ENCODE data around the gene AQP7.
A peak's percentile ranks its signal among the peaks of the same experiment; 100 is the strongest.
"Not testable (repeated sequence)": the region's sequence is repeated elsewhere in the genome, so short reads cannot be mapped to it uniquely, and the experiment has no call there.

AQP7 gene

DNA sequence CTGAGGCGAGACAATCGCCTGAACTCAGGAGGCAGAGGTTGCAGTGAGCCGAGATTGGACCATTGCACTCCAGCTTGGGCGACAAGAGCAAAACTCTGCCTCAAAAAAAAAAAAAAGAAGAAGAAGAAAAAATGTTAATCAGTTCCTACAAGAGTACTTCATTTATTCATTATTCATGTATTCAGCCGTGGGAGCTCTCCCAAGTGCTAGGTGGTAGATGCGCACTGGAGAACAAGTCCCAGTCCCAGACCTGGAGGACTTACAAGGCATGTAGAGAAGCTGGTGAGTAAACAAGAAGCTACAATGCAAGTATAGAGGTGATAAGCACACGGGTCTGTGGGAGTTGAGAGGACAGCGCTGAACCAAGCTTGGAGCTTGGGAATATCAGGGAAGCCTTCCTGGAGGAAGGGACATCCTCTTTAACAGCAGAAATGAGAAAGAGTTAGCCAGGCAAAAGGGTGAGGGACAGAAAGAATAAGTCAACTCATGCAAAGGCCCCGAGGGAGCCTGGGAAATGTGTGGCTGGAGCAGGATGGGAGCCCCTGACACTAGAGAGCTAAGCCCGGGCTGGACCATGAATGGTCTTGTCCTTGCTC, 17.4 kb upstream of the AQP7 start:
- no peaks in the 10 kb centered on the region for H3K36me3 ChIP-seq (ENCODE audit: insufficient read depth, low read length)
- peaks cover 4% of the 10 kb centered on the region for H3K4me1 ChIP-seq (ENCODE audit: insufficient read depth, low read length)
- H3K9me3 ChIP-seq (ENCODE audit: control insufficient read depth, insufficient read depth, low read length): no peaks in the 10 kb centered on the region
- H3K9ac ChIP-seq (ENCODE audit: low read depth, low read length): no peak overlapping the region

DNA sequence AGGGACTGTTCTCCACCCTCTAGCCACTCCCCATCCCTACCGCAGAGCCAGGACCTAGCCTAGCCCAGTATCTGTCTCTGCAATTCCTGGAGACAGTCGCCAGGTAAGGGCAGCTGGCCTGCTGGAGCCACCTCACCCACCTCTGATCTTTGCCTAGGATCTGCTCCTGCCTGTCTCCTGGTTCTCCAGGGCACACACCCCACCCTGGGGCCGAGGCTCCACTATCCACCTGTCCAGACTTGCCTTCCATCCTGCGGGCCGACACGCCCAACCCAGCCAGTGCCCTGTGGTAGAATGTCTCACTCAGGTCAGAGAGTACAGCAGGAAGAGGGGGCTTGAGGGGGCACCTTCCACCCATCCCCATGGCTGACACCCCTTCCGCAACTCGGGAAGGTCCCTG, 15.7 kb upstream of the AQP7 start:
- peaks cover 4% of the 10 kb centered on the region for H3K4me1 ChIP-seq (ENCODE audit: insufficient read depth, low read length)
- no peak overlapping the region for H3K9ac ChIP-seq (ENCODE audit: low read depth, low read length)
- no peaks in the 10 kb centered on the region for H3K9me3 ChIP-seq (ENCODE audit: control insufficient read depth, insufficient read depth, low read length)
- H3K36me3 ChIP-seq (ENCODE audit: insufficient read depth, low read length): no peaks in the 10 kb centered on the region

DNA sequence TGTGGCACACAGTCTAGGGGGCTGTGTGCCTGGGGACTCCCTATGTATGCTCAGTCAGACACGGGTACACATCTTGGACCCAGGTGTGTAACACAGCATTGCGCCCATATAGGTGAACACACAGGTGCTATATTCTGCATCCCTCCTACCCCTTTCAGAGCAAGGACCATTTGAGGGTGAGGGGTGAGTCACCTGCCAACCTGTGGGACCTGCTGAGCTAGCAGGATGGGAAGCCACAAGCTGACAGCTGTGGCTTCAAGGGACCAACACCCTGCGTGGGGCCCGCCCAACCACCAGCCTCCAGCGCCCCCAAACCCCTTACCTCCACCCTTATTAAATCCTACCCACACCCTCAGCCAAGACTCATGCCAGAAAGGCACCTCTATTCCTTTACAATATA, 14.6 kb upstream of the AQP7 start:
- peaks cover 4% of the 10 kb centered on the region for H3K4me1 ChIP-seq (ENCODE audit: insufficient read depth, low read length)
- H3K36me3 ChIP-seq (ENCODE audit: insufficient read depth, low read length): no peaks in the 10 kb centered on the region
- H3K9ac ChIP-seq (ENCODE audit: low read depth, low read length): no peak overlapping the region
- no peaks in the 10 kb centered on the region for H3K9me3 ChIP-seq (ENCODE audit: control insufficient read depth, insufficient read depth, low read length)

DNA sequence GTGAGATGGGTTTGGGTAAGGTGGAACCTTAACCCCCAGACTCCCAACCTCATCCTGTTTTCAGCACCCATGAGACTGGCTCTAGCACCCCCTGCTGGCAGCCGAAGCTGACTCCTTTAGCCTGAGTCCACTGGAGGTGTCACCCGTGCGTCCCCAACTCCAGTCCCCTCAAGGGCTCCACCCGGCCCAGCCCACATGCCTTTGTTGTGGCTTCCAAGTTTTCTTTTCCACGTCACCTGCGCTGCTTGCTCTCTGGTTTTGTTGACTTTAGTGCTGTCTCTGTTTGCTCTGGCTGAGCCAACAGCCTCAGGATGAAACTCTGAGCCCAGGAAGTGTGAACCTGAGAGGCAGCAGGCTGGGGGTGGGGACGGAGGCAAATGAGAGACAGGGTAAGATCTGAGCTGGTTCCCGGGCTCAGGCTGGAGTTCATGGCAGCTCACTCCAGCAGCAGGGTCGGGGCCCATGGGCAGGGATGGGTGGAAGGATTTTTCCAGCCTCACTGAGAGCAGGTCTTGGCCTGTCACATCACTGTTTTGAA, 13.2 kb upstream of the AQP7 start:
- Histone ChIP-seq H3K9ac (ENCODE audit: low read depth, low read length) (0 out of 2 replicates have a peak overlapping the region, but pooled peaks have one; percentile 28), H3K4me1 (ENCODE audit: insufficient read depth, low read length) (peaks cover 4% of the 10 kb centered on the region), H3K36me3 (ENCODE audit: insufficient read depth, low read length) (no peaks in the 10 kb centered on the region)

DNA sequence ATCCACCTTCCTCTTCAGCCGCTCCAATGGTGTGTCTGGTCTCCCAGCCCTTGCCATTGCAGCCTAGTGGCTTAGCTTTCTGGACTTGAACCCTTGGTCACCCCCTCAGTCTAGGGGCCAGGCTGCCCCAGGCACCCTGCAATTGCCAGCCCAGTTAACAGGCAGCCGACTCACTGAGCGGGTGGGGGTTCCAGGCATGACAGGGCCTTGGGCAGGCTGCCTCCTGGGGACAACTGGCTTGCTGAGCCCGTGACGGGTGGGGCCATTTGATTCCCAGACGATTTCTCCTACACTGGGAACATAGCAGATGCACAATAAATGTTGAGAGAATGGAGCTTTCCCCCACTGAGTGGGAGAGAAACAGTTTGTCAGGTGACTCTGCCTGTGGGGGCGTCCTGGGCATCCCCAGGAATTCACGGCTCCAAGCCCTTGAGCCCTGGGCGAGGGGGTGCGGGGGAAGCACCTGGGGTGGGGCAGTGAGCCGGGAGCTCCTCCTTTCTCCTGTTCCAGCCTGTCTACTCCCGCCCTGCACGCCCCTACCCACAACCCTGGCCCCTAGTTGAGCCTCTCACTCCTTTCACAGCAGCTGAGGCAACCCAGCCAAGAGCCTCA, 12.6 kb upstream of the AQP7 start:
- no peaks in the 10 kb centered on the region for H3K36me3 ChIP-seq (ENCODE audit: insufficient read depth, low read length)
- H3K9ac ChIP-seq (ENCODE audit: low read depth, low read length): no peak overlapping the region
- peaks cover 4% of the 10 kb centered on the region for H3K4me1 ChIP-seq (ENCODE audit: insufficient read depth, low read length)
- H3K9me3 ChIP-seq (ENCODE audit: control insufficient read depth, insufficient read depth, low read length): no peaks in the 10 kb centered on the region

More for the DNA sequence above, 13.2 kb upstream of the AQP7 start:
- H3K9me3 ChIP-seq (ENCODE audit: control insufficient read depth, insufficient read depth, low read length): no peaks in the 10 kb centered on the region

DNA sequence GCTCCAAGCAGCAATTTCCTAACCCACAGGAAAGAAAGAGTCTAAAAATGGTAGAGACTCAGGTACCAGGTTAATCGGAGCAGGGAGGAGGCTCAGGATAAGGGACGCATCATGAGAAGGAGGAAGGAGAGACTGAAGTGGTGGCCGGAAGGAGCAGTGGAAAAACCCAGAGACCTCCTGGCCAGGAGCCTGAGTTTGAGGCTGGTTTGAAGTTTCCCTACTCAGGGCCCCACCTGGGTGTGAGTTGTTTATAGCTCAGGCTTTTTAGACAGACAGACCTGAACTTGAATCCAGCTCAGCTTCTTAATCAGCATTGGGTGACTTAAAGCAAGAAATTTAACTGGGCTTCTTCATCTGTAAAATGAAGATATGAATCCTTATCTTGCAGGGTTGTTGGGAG, 11.9 kb upstream of the AQP7 start:
- no peaks in the 10 kb centered on the region for H3K36me3 ChIP-seq (ENCODE audit: insufficient read depth, low read length)
- H3K4me1 ChIP-seq (ENCODE audit: insufficient read depth, low read length): peaks cover 4% of the 10 kb centered on the region
- no peaks in the 10 kb centered on the region for H3K9me3 ChIP-seq (ENCODE audit: control insufficient read depth, insufficient read depth, low read length)
- H3K9ac ChIP-seq (ENCODE audit: low read depth, low read length): no peak overlapping the region

DNA sequence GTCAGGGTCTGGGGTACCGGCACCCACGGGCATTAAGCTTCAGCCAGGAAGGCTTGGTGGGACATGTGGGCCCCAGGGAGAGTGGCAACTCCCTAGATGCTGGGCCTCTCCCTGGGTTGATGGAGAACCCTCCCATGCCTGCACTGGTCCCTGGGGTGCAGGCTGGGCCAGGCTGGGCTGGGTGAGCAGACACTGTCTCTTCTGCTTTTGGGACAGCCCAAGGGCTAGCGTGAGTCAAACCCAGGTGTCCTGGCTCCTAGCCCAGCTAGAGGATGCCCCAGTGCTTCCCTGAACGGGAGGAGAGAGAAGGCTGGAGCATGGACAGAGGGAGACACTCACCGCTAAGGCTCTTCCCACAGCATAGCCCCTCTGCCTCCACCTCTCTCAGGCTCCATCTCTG, 5.7 kb upstream of the AQP7 start:
- Histone ChIP-seq H3K9ac (ENCODE audit: low read depth, low read length) (no peak overlapping the region), H3K9me3 (ENCODE audit: control insufficient read depth, insufficient read depth, low read length) (no peaks in the 10 kb centered on the region), H3K36me3 (ENCODE audit: insufficient read depth, low read length) (no peaks in the 10 kb centered on the region), H3K4me1 (ENCODE audit: insufficient read depth, low read length) (no peaks in the 10 kb centered on the region)

DNA sequence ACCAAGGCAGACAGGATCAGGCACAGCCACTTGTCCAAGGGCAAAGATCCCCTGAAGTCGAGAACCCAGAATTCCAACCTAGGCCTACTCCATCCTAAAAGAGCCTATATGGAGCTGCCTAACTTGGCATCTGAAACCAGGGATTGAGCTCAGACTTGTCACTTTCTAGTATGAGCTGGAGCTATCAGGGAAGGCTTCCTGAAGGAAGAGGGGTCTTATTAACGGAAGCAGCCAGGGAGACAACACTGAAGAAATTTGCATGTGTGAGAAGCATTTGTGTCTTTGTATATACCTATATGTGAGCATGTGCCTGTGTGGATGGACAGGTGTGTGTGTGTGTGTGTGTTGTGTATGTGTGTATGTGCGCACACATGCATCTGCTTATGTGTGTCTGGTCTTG, 4.7 kb upstream of the AQP7 start:
- H3K9ac ChIP-seq (ENCODE audit: low read depth, low read length): no peak overlapping the region
- no peaks in the 10 kb centered on the region for H3K4me1 ChIP-seq (ENCODE audit: insufficient read depth, low read length)
- H3K36me3 ChIP-seq (ENCODE audit: insufficient read depth, low read length): no peaks in the 10 kb centered on the region
- no peaks in the 10 kb centered on the region for H3K9me3 ChIP-seq (ENCODE audit: control insufficient read depth, insufficient read depth, low read length)

DNA sequence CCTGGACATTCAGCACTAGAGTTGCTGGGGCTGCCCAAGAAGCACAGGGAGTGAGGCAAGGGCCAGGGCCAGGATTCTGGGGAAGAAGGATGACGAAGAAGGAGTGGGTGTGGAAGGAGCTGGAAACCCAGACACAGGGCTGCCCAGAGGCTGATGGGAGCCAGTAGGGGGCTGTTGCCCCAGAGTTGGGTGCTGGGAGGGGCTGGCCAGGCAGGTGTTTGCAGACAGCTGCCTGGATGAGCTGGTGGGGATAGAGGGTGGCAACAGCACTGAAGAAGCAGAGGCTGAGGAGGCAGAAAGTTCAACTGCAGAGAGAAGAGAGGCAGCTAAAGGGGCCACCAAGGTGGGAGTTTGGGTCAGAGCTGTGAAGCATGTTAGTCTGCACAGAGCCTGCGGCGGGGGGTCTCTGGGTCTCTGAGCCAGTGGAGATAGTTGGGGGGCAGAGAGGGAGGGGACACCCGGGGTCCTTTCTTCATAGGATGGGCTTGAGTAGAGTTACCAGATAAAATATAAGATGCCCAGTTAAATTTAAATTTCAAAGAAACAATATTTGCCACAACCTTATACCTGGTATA, 2.5 kb upstream of the AQP7 start:
- H3K36me3 ChIP-seq (ENCODE audit: insufficient read depth, low read length): no peaks in the 10 kb centered on the region
- no peak overlapping the region for H3K9ac ChIP-seq (ENCODE audit: low read depth, low read length)
- no peaks in the 10 kb centered on the region for H3K4me1 ChIP-seq (ENCODE audit: insufficient read depth, low read length)
- no peaks in the 10 kb centered on the region for H3K9me3 ChIP-seq (ENCODE audit: control insufficient read depth, insufficient read depth, low read length)

DNA sequence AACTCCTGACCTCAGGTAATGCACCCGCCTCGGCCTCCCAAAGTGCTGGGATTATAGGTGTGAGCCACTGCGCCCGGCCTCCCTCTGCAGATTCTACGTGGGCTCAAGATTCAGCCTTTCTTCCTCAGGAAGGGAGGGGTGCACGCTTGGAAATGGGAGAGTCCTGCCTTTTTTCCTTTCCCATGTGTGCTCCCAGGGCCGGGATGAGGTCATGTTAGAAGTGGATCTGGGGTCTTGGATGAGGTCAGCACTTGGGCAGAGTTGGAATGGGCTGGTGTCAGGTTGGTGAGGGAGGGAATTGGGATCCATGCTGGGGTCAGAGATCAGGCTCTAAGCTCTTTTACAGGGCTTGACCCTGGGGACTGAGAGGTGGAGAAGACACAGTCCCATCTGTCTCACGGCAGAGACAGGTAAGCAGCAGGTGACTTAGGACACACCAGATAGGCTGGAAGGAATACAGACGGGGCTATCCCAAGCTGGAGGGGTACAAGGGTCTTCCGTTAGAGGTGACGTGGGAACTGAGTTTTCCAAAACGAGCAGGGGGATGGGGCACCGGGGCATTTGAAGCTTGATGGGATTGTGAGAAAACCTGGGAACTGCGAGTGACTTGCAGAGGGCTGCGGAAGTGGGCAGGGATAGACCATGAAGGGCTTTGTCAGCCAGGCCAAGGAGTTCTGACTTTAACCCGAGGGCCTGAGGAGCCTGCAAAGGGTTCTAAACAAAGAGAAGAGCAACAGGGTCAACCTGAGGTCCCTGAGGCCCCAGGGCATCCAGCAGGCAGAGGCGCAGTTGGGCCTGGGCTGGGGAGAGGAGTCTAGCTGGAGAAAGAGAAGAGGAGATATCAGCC, 1.8 kb upstream of the AQP7 start:
- no peak overlapping the region for H3K9ac ChIP-seq (ENCODE audit: low read depth, low read length)
- H3K4me1 ChIP-seq (ENCODE audit: insufficient read depth, low read length): no peaks in the 10 kb centered on the region
- H3K9me3 ChIP-seq (ENCODE audit: control insufficient read depth, insufficient read depth, low read length): no peaks in the 10 kb centered on the region
- no peaks in the 10 kb centered on the region for H3K36me3 ChIP-seq (ENCODE audit: insufficient read depth, low read length)

DNA sequence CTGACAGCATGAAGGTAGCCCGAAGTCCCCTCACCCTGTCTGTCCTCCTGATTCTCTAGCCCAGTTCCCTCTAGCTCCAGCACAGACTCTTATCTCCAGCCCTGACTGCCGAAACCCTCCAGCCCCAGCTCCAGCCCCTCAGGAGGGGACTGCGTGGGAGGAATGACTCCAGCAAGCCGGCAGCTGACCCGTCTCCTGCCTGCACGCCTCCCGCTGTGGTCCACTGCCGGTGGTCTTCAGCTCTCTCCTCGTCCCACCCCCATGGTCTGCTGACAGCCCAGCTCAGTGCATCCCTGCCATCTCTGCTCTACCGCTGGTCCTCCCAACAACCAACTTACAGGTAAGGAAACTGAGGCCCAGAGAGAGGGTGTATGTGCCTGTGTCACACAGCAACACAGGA, 559 bp downstream of the AQP7 start:
- H3K9ac ChIP-seq (ENCODE audit: low read depth, low read length); H3K4me1 ChIP-seq (ENCODE audit: insufficient read depth, low read length); H3K9me3 ChIP-seq (ENCODE audit: control insufficient read depth, insufficient read depth, low read length); H3K36me3 ChIP-seq (ENCODE audit: insufficient read depth, low read length): not testable (repeated sequence)

DNA sequence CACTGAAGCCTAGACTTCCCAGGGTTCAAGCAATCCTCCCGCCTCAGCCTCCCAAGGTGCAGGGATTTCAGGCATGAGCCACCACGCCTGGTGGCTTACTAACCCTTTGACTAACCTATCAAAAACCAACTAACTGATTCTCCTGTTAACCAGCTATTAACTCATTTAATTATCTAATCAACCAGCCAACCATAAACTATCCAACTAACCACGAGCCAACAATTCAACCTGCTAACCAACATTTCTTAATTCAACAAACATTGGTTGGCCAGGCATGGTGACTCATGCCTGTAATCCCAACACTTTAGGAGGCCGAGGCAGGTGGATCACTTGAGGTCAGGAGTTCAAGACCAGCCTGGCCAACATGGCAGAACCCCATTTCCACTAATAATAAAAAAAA, 3.3 kb downstream of the AQP7 start:
- not testable (repeated sequence) for H3K9ac ChIP-seq (ENCODE audit: low read depth, low read length); H3K9me3 ChIP-seq (ENCODE audit: control insufficient read depth, insufficient read depth, low read length); H3K4me1 ChIP-seq (ENCODE audit: insufficient read depth, low read length); H3K36me3 ChIP-seq (ENCODE audit: insufficient read depth, low read length)

DNA sequence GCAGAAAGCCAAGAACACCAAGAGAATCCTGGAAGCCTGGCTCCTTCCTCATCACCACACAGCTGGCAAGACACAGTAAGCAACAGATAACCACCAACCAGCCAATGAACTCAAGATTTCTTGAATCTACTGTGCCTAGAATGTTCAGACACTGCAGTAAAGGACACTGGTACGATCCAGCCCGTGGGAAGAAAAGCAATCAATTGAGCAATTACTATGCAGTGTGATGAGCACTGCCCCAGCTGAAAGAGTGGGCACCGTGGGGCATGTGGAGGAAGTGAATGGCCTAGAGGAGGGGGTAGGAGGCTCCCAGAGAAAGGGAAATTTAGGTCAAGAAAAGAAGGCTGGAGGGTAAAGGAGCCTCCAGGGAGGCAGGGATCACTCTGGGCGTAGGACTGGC, 4.6 kb downstream of the AQP7 start:
- H3K4me1 ChIP-seq (ENCODE audit: insufficient read depth, low read length); H3K9me3 ChIP-seq (ENCODE audit: control insufficient read depth, insufficient read depth, low read length); H3K9ac ChIP-seq (ENCODE audit: low read depth, low read length); H3K36me3 ChIP-seq (ENCODE audit: insufficient read depth, low read length): not testable (repeated sequence)

DNA sequence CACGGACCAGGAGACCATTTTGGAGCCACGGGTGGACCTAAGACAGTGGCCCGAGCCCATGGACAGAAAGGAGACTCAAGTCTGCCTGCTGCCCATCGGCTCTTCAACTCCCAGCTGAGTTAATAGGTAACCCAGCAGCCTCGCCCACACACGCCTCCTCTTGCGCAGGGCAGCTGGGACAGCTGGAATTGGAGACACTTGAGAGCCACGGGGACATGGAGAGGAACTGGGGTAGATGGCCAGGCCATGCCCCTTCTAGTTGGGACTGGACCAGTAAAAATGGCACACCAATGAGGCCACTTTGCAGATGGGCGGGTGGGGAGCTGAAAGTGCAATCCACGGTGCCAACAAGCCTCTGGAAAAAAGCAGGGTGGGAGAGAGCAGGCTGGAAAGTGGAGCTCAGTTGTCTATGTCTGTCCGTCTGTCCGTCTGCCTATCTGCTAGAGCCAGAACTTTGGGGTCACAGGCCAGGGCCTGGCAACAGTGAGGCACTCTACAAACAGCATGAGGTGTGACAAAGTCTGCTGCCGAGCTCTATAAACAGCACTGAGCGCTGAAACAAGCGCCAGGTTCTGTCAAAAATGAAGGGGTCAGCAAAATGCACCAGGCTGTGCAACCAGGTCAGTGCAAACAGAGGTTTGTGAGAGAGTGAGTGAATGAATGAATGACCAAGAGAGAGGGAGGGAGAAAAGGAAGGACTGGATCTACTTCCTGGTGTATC, 7.0 kb downstream of the AQP7 start:
- not testable (repeated sequence) for H3K4me1 ChIP-seq (ENCODE audit: insufficient read depth, low read length); H3K9me3 ChIP-seq (ENCODE audit: control insufficient read depth, insufficient read depth, low read length); H3K9ac ChIP-seq (ENCODE audit: low read depth, low read length); H3K36me3 ChIP-seq (ENCODE audit: insufficient read depth, low read length)
